ENCODE data around the gene NOTCH1. TPM values are rescaled to one million over a fixed set of nuclear protein-coding genes. Genes with fewer than 3 reads are reported as not detected.

NOTCH1 gene
- total RNA-seq, 1 experiment from 2014 or later = 53.4 TPM

GRCh38 chr9:136499071-136499934, 46.5 kb downstream of the NOTCH1 start:
- no peak for TF ChIP-seq CTCF (IDR thresholded peaks at IDR 0.05; ENCODE audit: unreplicated experiment)
- H3K9me3 Mint-ChIP-seq (ENCODE audit: unreplicated experiment) = no peaks in the 10 kb centered on the region
- H3K27ac Mint-ChIP-seq (ENCODE audit: low read depth, unreplicated experiment) = no peak overlapping the region
- POLR2A ChIA-PET = no interaction called here
- no peaks in the 10 kb centered on the region for H3K27me3 Mint-ChIP-seq (ENCODE audit: insufficient read depth, unreplicated experiment)
- intact Hi-C loops (cut with micrococcal nuclease) = no loop called here
- CTCF ChIA-PET = no interaction called here
- H3K36me3 Mint-ChIP-seq (ENCODE audit: insufficient read depth, unreplicated experiment) = peaks cover 72% of the 10 kb centered on the region
- BruUV-seq (replicated peaks) = no TSS peak
- no peak for DNase-seq (ENCODE audit: unreplicated experiment)
- H3K4me3 Mint-ChIP-seq (ENCODE audit: unreplicated experiment) = no peak overlapping the region
- H3K4me1 Mint-ChIP-seq (ENCODE audit: insufficient read depth, unreplicated experiment) = no peaks in the 10 kb centered on the region

- POLR2A ChIA-PET = no interaction called here
- no TSS peak for BruUV-seq (replicated peaks)
- H3K4me1 Mint-ChIP-seq (ENCODE audit: insufficient read depth, unreplicated experiment) = no peaks in the 10 kb centered on the region
- CTCF ChIA-PET = interaction anchor here (1.3 kb wide), 1 partner anchor 127 kb away, joined by 4 read pairs; no protein-coding TSS in a partner anchor
- no peak for TF ChIP-seq CTCF (IDR thresholded peaks at IDR 0.05; ENCODE audit: unreplicated experiment)
- H3K36me3 Mint-ChIP-seq (ENCODE audit: insufficient read depth, unreplicated experiment) = peaks cover 69% of the 10 kb centered on the region
- H3K4me3 Mint-ChIP-seq (ENCODE audit: unreplicated experiment) = no peak overlapping the region
- DNase-seq (ENCODE audit: unreplicated experiment) = no peak
- intact Hi-C loops (cut with micrococcal nuclease) = no loop called here
- H3K27ac Mint-ChIP-seq (ENCODE audit: low read depth, unreplicated experiment) = no peak overlapping the region
- H3K9me3 Mint-ChIP-seq (ENCODE audit: unreplicated experiment) = no peaks in the 10 kb centered on the region
- no peaks in the 10 kb centered on the region for H3K27me3 Mint-ChIP-seq (ENCODE audit: insufficient read depth, unreplicated experiment)
These were observed 47.7 kb downstream of the NOTCH1 start for GRCh38 chr9:136497916-136498695.

GRCh38 chr9:136496801-136497620, 48.8 kb downstream of the NOTCH1 start:
- no peak overlapping the region for H3K27ac Mint-ChIP-seq (ENCODE audit: low read depth, unreplicated experiment)
- ChIA-PET POLR2A (interaction anchor here (1.8 kb wide), 1 partner anchor 11 kb away, joined by 5 read pairs; no protein-coding TSS in a partner anchor), CTCF (interaction anchor here (1.3 kb wide), 1 partner anchor 128 kb away, joined by 4 read pairs; no protein-coding TSS in a partner anchor)
- H3K27me3 Mint-ChIP-seq (ENCODE audit: insufficient read depth, unreplicated experiment) = no peaks in the 10 kb centered on the region
- H3K9me3 Mint-ChIP-seq (ENCODE audit: unreplicated experiment) = no peaks in the 10 kb centered on the region
- H3K36me3 Mint-ChIP-seq (ENCODE audit: insufficient read depth, unreplicated experiment) = peaks cover 58% of the 10 kb centered on the region
- TF ChIP-seq CTCF (IDR thresholded peaks at IDR 0.05; ENCODE audit: unreplicated experiment) = no peak
- intact Hi-C loops (cut with micrococcal nuclease) = no loop called here
- H3K4me1 Mint-ChIP-seq (ENCODE audit: insufficient read depth, unreplicated experiment) = no peaks in the 10 kb centered on the region
- no peak overlapping the region for H3K4me3 Mint-ChIP-seq (ENCODE audit: unreplicated experiment)
- no TSS peak for BruUV-seq (replicated peaks)
- DNase-seq (ENCODE audit: unreplicated experiment) = no peak

Measured in MCF 10A (cell line).